Measurements from ENCODE around the gene TMCO1. TPM values are rescaled to one million over a fixed set of nuclear protein-coding genes. Genes with fewer than 3 reads are reported as not detected.
"Not testable (repeated sequence)": the region's sequence is repeated elsewhere in the genome, so short reads cannot be mapped to it uniquely, and the experiment has no call there.

The TMCO1 gene
- total and polyA plus RNA-seq, 2 donors = 86.2 to 116 TPM

DNA sequence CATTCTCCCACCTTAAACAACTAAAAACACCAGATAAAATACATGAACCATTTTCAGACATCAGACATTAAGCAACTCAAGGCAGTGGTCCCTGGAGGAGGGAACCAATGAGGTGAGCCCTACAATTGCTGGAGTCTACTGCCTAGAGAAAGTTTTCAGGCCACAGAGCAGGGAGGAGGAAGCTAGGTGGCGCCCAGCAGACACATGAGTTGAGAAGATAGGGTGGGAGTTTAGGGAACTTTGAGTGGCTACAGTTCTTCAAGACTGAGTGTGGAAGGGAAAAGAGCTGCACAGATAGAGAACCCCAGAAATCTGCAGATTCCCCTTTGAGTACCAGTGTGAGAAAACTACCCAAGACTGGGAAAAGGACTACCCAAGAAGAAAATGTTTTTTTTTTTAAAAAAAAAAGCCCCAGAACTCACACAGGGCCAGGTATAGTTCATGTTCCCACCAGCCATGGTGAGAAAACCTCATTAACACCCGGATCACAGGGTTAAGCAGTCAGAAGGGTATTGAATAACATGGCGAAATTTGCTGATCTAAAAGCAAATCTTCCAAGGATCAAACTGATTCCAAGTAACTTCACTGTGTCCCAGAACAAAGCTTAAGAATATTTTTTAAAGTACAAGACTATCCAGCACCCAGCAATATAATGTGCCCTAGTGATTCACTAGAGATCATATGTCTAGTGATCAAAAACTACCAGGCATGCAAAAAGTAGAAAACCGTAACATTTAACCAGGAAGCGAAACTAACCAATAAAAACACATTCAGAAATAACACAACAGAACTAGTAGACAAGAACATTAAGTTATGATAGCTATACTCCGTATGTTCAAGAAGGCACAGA, 82.3 kb downstream of the TMCO1 start:
- Histone ChIP-seq H3K4me3 (ENCODE audit: low read length in 2 of 2) (no peak overlapping the region), H3K4me1 (ENCODE audit: control insufficient read depth in 2 of 2, insufficient read depth in 2 of 2, low read length in 2 of 2) (no peaks in the 10 kb centered on the region), H3K27ac (ENCODE audit: low read depth in 1 of 2, low read length in 1 of 2) (no peak overlapping the region), H3K36me3 (ENCODE audit: control insufficient read depth in 2 of 2, insufficient read depth in 2 of 2, low read length in 1 of 2) (peaks cover 10 to 33% of the 10 kb centered on the region in 2 donors), H3K27me3 (ENCODE audit: control insufficient read depth in 2 of 2, insufficient read depth in 1 of 2, low read length in 1 of 2) (no peaks in the 10 kb centered on the region), H3K9me3 (ENCODE audit: control insufficient read depth in 2 of 2, insufficient read depth in 1 of 2, low read length in 1 of 2) (no peaks in the 10 kb centered on the region)
- peak in 1 of 9 donors; percentile 23 for DNase-seq (ENCODE audit: low read depth in 6 of 9, low spot score in 9 of 9)
- whole genome bisulfite sequencing = 85% methylated on average over 6 of the region's 6 CpGs

DNA sequence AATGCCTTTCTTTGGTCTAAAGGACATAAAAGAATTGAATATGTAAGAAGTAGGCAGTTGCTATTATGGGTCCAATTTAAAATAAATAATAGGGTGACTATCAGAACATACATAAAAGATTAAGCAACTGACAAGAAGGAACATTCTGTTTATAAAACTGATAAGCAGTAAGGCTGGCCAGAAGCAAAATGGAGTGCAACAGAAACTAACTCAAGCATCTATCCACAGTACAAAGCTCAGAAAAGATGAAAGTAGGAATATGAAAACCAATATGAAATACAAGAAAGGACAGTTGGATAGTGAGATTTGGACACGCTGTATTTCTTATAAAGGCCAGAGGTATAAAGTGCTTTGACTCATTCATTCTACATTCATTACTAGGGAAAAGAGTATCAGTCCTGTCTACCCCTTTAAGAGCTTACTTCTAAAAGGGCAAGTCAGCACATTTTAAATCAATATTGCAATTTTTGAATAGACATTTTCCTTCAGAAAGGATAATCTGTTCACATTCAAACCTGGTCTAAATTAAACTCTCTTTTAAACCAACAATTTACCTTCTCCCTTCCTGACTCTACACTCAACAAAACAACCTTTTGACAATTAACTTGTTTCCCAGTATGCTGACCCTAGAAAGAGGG, 84.7 kb downstream of the TMCO1 start:
- 0% methylated on average over 1 of the region's 1 CpG for WGBS
- Histone ChIP-seq H3K27me3 (ENCODE audit: control insufficient read depth in 2 of 2, insufficient read depth in 1 of 2, low read length in 1 of 2) (no peaks in the 10 kb centered on the region), H3K27ac (ENCODE audit: low read depth in 1 of 2, low read length in 1 of 2) (no peak overlapping the region), H3K9me3 (ENCODE audit: control insufficient read depth in 2 of 2, insufficient read depth in 1 of 2, low read length in 1 of 2) (no peaks in the 10 kb centered on the region), H3K4me1 (ENCODE audit: control insufficient read depth in 2 of 2, insufficient read depth in 2 of 2, low read length in 2 of 2) (no peaks in the 10 kb centered on the region), H3K36me3 (ENCODE audit: control insufficient read depth in 2 of 2, insufficient read depth in 2 of 2, low read length in 1 of 2) (peaks cover 16 to 49% of the 10 kb centered on the region in 2 donors), H3K4me3 (ENCODE audit: low read length in 2 of 2) (no peak overlapping the region)
- no peak for DNase-seq (ENCODE audit: low read depth in 6 of 9, low spot score in 9 of 9)

DNA sequence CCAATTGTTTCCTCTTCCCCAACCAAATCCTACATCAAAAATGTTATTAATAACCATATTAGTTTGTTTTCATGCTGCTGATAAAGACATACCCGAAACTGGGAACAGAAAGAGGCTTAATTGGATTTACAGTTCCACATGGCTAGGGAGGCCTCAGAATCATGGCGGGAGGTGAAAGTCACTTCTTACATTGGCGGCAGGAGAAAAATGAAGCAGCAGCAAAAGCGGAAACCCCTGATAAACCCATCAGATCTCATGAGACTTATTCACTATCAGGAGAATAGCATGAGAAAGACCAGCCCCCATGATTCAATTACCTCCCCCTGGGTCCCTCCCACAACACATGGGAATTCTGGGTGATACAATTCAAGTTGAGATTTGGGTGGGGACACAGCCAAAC, 87.9 kb downstream of the TMCO1 start:
- WGBS = 98% methylated on average over 4 of the region's 4 CpGs
- not testable (repeated sequence) for H3K9me3 ChIP-seq (ENCODE audit: control insufficient read depth in 2 of 2, insufficient read depth in 1 of 2, low read length in 1 of 2); H3K27me3 ChIP-seq (ENCODE audit: control insufficient read depth in 2 of 2, insufficient read depth in 1 of 2, low read length in 1 of 2); H3K4me1 ChIP-seq (ENCODE audit: control insufficient read depth in 2 of 2, insufficient read depth in 2 of 2, low read length in 2 of 2); DNase-seq (ENCODE audit: low read depth in 6 of 9, low spot score in 9 of 9); H3K27ac ChIP-seq (ENCODE audit: low read depth in 1 of 2, low read length in 1 of 2); H3K4me3 ChIP-seq (ENCODE audit: low read length in 2 of 2)
- H3K36me3 ChIP-seq (ENCODE audit: control insufficient read depth in 2 of 2, insufficient read depth in 2 of 2, low read length in 1 of 2) = peaks cover 31 to 55% of the 10 kb centered on the region in 2 donors

DNA sequence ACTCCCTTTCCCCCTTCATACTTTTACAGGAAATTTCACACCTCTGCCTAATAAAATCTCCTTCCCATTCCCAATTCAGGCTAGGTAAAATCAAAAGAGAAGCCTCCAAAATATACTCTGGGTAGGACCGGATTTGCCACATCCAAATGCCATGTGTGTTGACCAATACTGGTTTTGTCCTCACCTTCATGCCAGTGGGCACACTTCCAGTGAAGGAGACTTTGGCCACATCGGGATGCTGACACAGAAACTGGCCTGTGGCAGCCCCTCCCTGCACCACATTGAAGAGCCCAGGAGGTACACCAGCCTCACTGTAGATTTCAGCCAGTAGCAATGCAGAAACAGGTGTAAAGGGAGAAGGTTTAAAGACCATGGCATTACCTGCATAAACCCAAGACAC, 88.4 kb downstream of the TMCO1 start:
- WGBS = 98% methylated on average over 2 of the region's 2 CpGs

DNA sequence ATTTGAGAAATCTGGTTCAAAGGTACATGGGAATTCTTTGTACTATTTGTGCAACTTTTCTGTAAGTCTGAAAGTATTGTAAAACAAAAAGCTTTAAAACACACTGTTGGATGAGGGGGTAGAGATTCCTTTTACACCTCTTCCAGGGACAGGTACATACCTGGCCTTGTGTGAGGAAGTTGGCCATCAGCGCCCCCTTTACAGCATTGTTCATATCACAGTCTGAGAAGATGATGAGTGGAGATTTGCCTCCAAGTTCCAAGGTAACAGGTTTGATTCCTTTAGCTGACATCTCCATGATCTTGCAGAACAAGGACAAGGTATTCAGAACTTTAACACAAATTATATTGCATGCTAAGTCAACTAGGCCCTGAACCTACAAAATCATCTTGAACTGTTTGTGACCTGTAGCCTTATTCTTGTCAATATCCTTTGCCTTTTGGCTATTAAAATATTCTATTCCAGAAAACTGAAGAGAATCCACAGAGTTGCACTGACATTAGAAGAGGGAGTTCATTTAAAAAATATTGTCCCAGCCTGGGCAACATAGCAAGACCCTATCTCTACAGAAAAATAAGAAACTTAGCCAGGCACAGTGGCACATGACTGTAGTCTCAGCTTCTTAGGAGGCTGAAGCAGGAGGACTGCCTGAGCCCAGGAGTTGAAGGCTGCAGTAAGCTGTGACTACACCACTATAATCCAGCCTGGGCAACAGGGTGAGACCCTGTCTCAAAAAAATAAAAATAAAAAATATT, 89.2 kb downstream of the TMCO1 start:
- H3K36me3 ChIP-seq (ENCODE audit: control insufficient read depth in 2 of 2, insufficient read depth in 2 of 2, low read length in 1 of 2) = peaks cover 34 to 54% of the 10 kb centered on the region in 2 donors
- 46% methylated on average over 1 of the region's 1 CpG for WGBS
- no peak for DNase-seq (ENCODE audit: low read depth in 6 of 9, low spot score in 9 of 9)

More for the DNA sequence above, 88.4 kb downstream of the TMCO1 start:
- H3K9me3 ChIP-seq (ENCODE audit: control insufficient read depth in 2 of 2, insufficient read depth in 1 of 2, low read length in 1 of 2) = no peaks in the 10 kb centered on the region
- H3K4me1 ChIP-seq (ENCODE audit: control insufficient read depth in 2 of 2, insufficient read depth in 2 of 2, low read length in 2 of 2) = no peaks in the 10 kb centered on the region
- peaks cover 28 to 56% of the 10 kb centered on the region in 2 donors for H3K36me3 ChIP-seq (ENCODE audit: control insufficient read depth in 2 of 2, insufficient read depth in 2 of 2, low read length in 1 of 2)
- H3K27ac ChIP-seq (ENCODE audit: low read depth in 1 of 2, low read length in 1 of 2) = no peak overlapping the region
- no peak for DNase-seq (ENCODE audit: low read depth in 6 of 9, low spot score in 9 of 9)
- no peak overlapping the region for H3K4me3 ChIP-seq (ENCODE audit: low read length in 2 of 2)
- H3K27me3 ChIP-seq (ENCODE audit: control insufficient read depth in 2 of 2, insufficient read depth in 1 of 2, low read length in 1 of 2) = no peaks in the 10 kb centered on the region

DNA sequence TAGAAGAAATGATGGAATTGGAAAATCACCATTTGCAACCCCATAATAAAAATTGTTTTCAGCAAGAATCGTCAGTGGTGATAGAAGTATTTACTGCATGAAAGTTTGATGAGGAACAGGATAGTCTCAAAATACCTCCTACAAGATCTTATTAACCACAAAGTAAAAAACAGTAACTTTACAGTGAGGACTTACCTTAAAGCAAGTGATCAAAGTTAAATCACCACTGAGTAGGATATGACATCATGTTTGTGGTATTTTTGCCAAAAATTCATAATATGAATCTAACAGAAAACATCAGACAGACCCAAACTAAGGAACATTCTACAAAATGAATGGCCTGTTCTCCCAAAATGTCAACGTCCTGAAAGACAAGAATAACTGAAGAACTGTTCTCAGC, 90.2 kb downstream of the TMCO1 start:
- WGBS = 10% methylated on average over 2 of the region's 2 CpGs
- Histone ChIP-seq H3K27ac (ENCODE audit: low read depth in 1 of 2, low read length in 1 of 2) (no peak overlapping the region), H3K9me3 (ENCODE audit: control insufficient read depth in 2 of 2, insufficient read depth in 1 of 2, low read length in 1 of 2) (no peaks in the 10 kb centered on the region), H3K4me3 (ENCODE audit: low read length in 2 of 2) (no peak overlapping the region), H3K4me1 (ENCODE audit: control insufficient read depth in 2 of 2, insufficient read depth in 2 of 2, low read length in 2 of 2) (no peaks in the 10 kb centered on the region), H3K27me3 (ENCODE audit: control insufficient read depth in 2 of 2, insufficient read depth in 1 of 2, low read length in 1 of 2) (no peaks in the 10 kb centered on the region), H3K36me3 (ENCODE audit: control insufficient read depth in 2 of 2, insufficient read depth in 2 of 2, low read length in 1 of 2) (peaks cover 38 to 54% of the 10 kb centered on the region in 2 donors)
- no peak for DNase-seq (ENCODE audit: low read depth in 6 of 9, low spot score in 9 of 9)

More for the DNA sequence above, 89.2 kb downstream of the TMCO1 start:
- Histone ChIP-seq H3K27me3 (ENCODE audit: control insufficient read depth in 2 of 2, insufficient read depth in 1 of 2, low read length in 1 of 2) (no peaks in the 10 kb centered on the region), H3K27ac (ENCODE audit: low read depth in 1 of 2, low read length in 1 of 2) (no peak overlapping the region), H3K4me1 (ENCODE audit: control insufficient read depth in 2 of 2, insufficient read depth in 2 of 2, low read length in 2 of 2) (no peaks in the 10 kb centered on the region), H3K4me3 (ENCODE audit: low read length in 2 of 2) (no peak overlapping the region), H3K9me3 (ENCODE audit: control insufficient read depth in 2 of 2, insufficient read depth in 1 of 2, low read length in 1 of 2) (no peaks in the 10 kb centered on the region)

Other genes with a start within 250 kb of the TMCO1 start
- not detected for gene LRRC52, start 224.9 kb downstream of the TMCO1 start, total RNA-seq
- 0.05 TPM for gene LRRC52, start 224.9 kb downstream of the TMCO1 start, polyA plus RNA-seq
- 52.7 TPM for gene MGST3, start 137.6 kb downstream of the TMCO1 start, total RNA-seq
- gene MGST3, start 137.6 kb downstream of the TMCO1 start, polyA plus RNA-seq = 107 TPM
- gene ALDH9A1, start 70.3 kb downstream of the TMCO1 start, total RNA-seq = 41.0 TPM
- 44.9 TPM for gene ALDH9A1, start 70.3 kb downstream of the TMCO1 start, polyA plus RNA-seq
- 32.6 TPM for gene UCK2, start 58.7 kb upstream of the TMCO1 start, total RNA-seq
- gene UCK2, start 58.7 kb upstream of the TMCO1 start, polyA plus RNA-seq = 13.2 TPM

Data from thymus (tissue), 11 donors.